HG02798 (cell line): ENCODE measurements around the gene DNAAF2.
"Not testable (repeated sequence)": the region's sequence is repeated elsewhere in the genome, so short reads cannot be mapped to it uniquely, and the experiment has no call there.

Source experiments
- ATAC-seq: cut with Tn5 transposase; IDR thresholded peaks from one replicate; pipeline ENCODE4 v1.9.1; 2021; ENCODE audit warnings: mild to moderate bottlenecking; ENCODE audit not compliant: unreplicated experiment, poor library complexity

DNAAF2 gene

GRCh38 chr14:49585803-49586672 lies 49.0 kb downstream of the DNAAF2 start, which contains the start of gene RPS29:
TSS of gene RPS29 (minus strand) at chr14:49586380. CDS start at chr14:49586346, 34 bp downstream.
- peak; percentile 91 for ATAC-seq

GRCh38 chr14:49584981-49585640 lies 49.9 kb downstream of the DNAAF2 start:
- ATAC-seq: not testable (repeated sequence)

- no peak for ATAC-seq
These were observed 51.0 kb downstream of the DNAAF2 start for GRCh38 chr14:49584058-49584457.

GRCh38 chr14:49583629-49584028 lies 51.4 kb downstream of the DNAAF2 start:
- ATAC-seq: no peak

GRCh38 chr14:49582113-49582977 lies 52.7 kb downstream of the DNAAF2 start:
- ATAC-seq: no peak

- ATAC-seq: no peak
These were observed 53.6 kb downstream of the DNAAF2 start for GRCh38 chr14:49581209-49582112.

- no peak for ATAC-seq
These were observed 55.2 kb downstream of the DNAAF2 start for GRCh38 chr14:49579841-49580240.

- no peak for ATAC-seq
These were observed 56.9 kb downstream of the DNAAF2 start for GRCh38 chr14:49578141-49578540.
